ENCODE measurements around the gene ACER2. TPM values are rescaled to one million over a fixed set of nuclear protein-coding genes. Genes with fewer than 3 reads are reported as not detected.

Gene ACER2
- total and polyA plus RNA-seq, 10 of the 15 experiments (the other 5 are each of a cell fraction or from before 2014, with no cell fraction given) = 0.07 to 3.1 (median 2.2) TPM

DNA sequence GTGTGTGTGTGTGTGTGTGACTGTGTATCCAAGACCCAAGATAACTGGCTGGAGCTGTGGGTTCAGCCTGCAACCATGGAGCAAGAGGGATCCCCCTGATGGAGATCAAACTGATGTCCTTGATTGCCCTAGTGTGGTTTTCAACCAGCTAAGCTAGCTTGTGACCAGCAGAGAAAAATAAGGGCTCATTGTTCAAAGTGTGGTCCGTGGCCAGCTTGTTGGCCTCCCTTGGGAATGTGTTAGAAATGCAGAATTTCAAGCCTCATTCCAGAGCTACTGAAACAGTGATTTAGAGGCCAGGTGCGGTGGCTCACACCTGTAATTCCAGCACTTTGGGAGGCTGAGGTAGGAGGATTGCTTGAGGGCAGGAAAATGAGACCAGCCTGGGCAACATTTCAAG, 79.9 kb downstream of the ACER2 start:
- BruUV-seq (replicated peaks) = no TSS peak
- Histone ChIP-seq H3K27ac (ENCODE audit: control insufficient read depth, insufficient read depth) (no peak overlapping the region), H3K9ac (ENCODE audit: control insufficient read depth, insufficient read depth, low read length) (no peak overlapping the region), H3K9me3 (replicated peaks; ENCODE audit: control insufficient read depth, insufficient read depth, low read length) (no peaks in the 10 kb centered on the region), H3K27me3 (replicated peaks in 1 of 2; ENCODE audit: control insufficient read depth in 2 of 2, insufficient read depth in 2 of 2, low read length in 1 of 2) (no peaks in the 10 kb centered on the region; a peak in 2 of 4 replicates), H2AFZ (ENCODE audit: control insufficient read depth, low read depth, low read length) (no peak overlapping the region), H3K4me3 (no peak overlapping the region), H3K4me1 (ENCODE audit: control insufficient read depth, insufficient read depth, low read length) (no peaks in the 10 kb centered on the region), H3K36me3 (ENCODE audit: control insufficient read depth in 2 of 2, insufficient read depth in 2 of 2, low read length in 1 of 2) (no peaks in the 10 kb centered on the region), H3K79me2 (ENCODE audit: control insufficient read depth, insufficient read depth, low read length) (no peaks in the 10 kb centered on the region), H3K4me2 (ENCODE audit: control insufficient read depth, insufficient read depth) (no peak overlapping the region), H4K20me1 (ENCODE audit: control insufficient read depth, insufficient read depth) (no peaks in the 10 kb centered on the region)
- DNase-seq (ENCODE audit: low read depth, low spot score) (no peak), ATAC-seq (no peak), FAIRE-seq (no peak)
- no peak for TF ChIP-seq POLR2A (IDR thresholded peaks at IDR 0.05; ENCODE audit: low read depth, low read length)
- TF ChIP-seq IKZF2 (IDR thresholded peaks at IDR 0.05) = no peak
- no peak for TF ChIP-seq ZNF207 (IDR thresholded peaks at IDR 0.05; ENCODE audit: borderline replicate concordance)
- TF ChIP-seq, protein P1, sequence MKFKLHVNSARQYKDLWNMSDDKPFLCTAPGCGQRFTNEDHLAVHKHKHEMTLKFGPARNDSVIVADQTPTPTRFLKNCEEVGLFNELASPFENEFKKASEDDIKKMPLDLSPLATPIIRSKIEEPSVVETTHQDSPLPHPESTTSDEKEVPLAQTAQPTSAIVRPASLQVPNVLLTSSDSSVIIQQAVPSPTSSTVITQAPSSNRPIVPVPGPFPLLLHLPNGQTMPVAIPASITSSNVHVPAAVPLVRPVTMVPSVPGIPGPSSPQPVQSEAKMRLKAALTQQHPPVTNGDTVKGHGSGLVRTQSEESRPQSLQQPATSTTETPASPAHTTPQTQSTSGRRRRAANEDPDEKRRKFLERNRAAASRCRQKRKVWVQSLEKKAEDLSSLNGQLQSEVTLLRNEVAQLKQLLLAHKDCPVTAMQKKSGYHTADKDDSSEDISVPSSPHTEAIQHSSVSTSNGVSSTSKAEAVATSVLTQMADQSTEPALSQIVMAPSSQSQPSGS (IDR thresholded peaks at IDR 0.05; ENCODE audit: low read length) = no peak
- no peak for TF ChIP-seq CBX5 (IDR thresholded peaks at IDR 0.05; ENCODE audit: low read depth)
- TF ChIP-seq, protein P2, sequence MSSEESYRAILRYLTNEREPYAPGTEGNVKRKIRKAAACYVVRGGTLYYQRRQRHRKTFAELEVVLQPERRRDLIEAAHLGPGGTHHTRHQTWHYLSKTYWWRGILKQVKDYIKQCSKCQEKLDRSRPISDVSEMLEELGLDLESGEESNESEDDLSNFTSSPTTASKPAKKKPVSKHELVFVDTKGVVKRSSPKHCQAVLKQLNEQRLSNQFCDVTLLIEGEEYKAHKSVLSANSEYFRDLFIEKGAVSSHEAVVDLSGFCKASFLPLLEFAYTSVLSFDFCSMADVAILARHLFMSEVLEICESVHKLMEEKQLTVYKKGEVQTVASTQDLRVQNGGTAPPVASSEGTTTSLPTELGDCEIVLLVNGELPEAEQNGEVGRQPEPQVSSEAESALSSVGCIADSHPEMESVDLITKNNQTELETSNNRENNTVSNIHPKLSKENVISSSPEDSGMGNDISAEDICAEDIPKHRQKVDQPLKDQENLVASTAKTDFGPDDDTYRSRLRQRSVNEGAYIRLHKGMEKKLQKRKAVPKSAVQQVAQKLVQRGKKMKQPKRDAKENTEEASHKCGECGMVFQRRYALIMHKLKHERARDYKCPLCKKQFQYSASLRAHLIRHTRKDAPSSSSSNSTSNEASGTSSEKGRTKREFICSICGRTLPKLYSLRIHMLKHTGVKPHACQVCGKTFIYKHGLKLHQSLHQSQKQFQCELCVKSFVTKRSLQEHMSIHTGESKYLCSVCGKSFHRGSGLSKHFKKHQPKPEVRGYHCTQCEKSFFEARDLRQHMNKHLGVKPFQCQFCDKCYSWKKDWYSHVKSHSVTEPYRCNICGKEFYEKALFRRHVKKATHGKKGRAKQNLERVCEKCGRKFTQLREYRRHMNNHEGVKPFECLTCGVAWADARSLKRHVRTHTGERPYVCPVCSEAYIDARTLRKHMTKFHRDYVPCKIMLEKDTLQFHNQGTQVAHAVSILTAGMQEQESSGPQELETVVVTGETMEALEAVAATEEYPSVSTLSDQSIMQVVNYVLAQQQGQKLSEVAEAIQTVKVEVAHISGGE (CRISPR knock-in tag; IDR thresholded peaks at IDR 0.05) = no peak
- TF ChIP-seq CREM (IDR thresholded peaks at IDR 0.05; ENCODE audit: low read depth) = no peak
- TF ChIP-seq, protein P3, sequence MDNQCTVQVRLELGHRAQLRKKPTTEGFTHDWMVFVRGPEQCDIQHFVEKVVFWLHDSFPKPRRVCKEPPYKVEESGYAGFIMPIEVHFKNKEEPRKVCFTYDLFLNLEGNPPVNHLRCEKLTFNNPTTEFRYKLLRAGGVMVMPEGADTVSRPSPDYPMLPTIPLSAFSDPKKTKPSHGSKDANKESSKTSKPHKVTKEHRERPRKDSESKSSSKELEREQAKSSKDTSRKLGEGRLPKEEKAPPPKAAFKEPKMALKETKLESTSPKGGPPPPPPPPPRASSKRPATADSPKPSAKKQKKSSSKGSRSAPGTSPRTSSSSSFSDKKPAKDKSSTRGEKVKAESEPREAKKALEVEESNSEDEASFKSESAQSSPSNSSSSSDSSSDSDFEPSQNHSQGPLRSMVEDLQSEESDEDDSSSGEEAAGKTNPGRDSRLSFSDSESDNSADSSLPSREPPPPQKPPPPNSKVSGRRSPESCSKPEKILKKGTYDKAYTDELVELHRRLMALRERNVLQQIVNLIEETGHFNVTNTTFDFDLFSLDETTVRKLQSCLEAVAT (IDR thresholded peaks at IDR 0.05) = no peak
- no peak for TF ChIP-seq PAX5 (IDR thresholded peaks at IDR 0.05; ENCODE audit: borderline replicate concordance, low read depth, low read length)
- TF ChIP-seq NR2C1 (IDR thresholded peaks at IDR 0.05) = no peak
- TF ChIP-seq, protein P4, sequence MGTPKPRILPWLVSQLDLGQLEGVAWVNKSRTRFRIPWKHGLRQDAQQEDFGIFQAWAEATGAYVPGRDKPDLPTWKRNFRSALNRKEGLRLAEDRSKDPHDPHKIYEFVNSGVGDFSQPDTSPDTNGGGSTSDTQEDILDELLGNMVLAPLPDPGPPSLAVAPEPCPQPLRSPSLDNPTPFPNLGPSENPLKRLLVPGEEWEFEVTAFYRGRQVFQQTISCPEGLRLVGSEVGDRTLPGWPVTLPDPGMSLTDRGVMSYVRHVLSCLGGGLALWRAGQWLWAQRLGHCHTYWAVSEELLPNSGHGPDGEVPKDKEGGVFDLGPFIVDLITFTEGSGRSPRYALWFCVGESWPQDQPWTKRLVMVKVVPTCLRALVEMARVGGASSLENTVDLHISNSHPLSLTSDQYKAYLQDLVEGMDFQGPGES (IDR thresholded peaks at IDR 0.05) = no peak
- TF ChIP-seq WRNIP1 (IDR thresholded peaks at IDR 0.05; ENCODE audit: borderline replicate concordance, low read depth, low read length) = no peak
- in situ Hi-C loops (cut with MboI) = loop anchor here (10.0 kb wide), 1 partner anchor 56 kb away; no protein-coding TSS in a partner anchor
- ChIA-PET SMC1A (ENCODE audit: uncharacterized antibody, unreplicated experiment) (interaction anchor here (1.5 kb wide), 1 partner anchor 14 kb away, joined by 3 read pairs; no protein-coding TSS in a partner anchor), RAD21 (ENCODE audit: unreplicated experiment) (no interaction called here), CTCF (interaction anchor here (1.3 kb wide), 2 partner anchors 16 to 32 kb away, joined by 3 read pairs; no protein-coding TSS in a partner anchor), POLR2A (no interaction called here)
- 25% methylated on average over 2 of the region's 2 CpGs for WGBS (ENCODE audit: insufficient coverage, insufficient replicate concordance, low lambda C conversion rate, missing lambda C conversion rate)
- intact Hi-C loops (cut with micrococcal nuclease; ENCODE audit: unreplicated experiment) = no loop called here

Data from GM12878 (cell line).